Measurements from ENCODE around the gene PPP1R3E. TPM values are rescaled to one million over a fixed set of nuclear protein-coding genes. Genes with fewer than 3 reads are reported as not detected.

The PPP1R3E gene
- total RNA-seq (10 to 100 TPM in 1 of 4 donors, 1 to 10 TPM in 3; 4.5 to 10.7 (median 8.9) TPM), polyA plus RNA-seq (10 to 100 TPM in 1 of 3 donors, 1 to 10 TPM in 2; 2.5 to 12.9 (median 3.6) TPM)

- DNase-seq: peak; percentile 88
- intact Hi-C loops (cut with DNase I): loop anchor here (10.0 kb wide), 3 partner anchors 208 to 842 kb away; partner anchors contain the start of genes ACIN1, C14orf119, EMC9 and PRMT5
- Histone ChIP-seq H3K4me3 (peak within 1 kb of the TSS; percentile 56 to 94 (median 71)), H3K36me3 (peaks cover 0 to 10% (median 0%) of the 10 kb centered on the region in 4 donors), H3K27me3 (no peaks in the 10 kb centered on the region), H3K27ac (peak within 1 kb of the TSS; percentile 92 to 100 (median 100)), H3K4me1 (peaks cover 0 to 40% (median 35%) of the 10 kb centered on the region in 4 donors), H3K9me3 (no peaks in the 10 kb centered on the region)
- WGBS, 2 donors: 1 to 2% methylated on average over 81 of the region's 81 CpGs
- TF ChIP-seq POLR2AphosphoS5 (IDR thresholded peaks at IDR 0.05): peak; percentile 38 to 70 (median 62)
- no peak for TF ChIP-seq EP300 (IDR thresholded peaks at IDR 0.05)
- peak in 1 of 2 donors; percentile 17 for TF ChIP-seq POLR2A (IDR thresholded peaks at IDR 0.05)
Measured at GRCh38 chr14:23302290-23303225, at the start of gene PPP1R3E. TSS of gene PPP1R3E (minus strand) at chr14:23302859. CDS start at chr14:23302576, 283 bp downstream.

GRCh38 chr14:23351681-23352505 lies 49.2 kb upstream of the PPP1R3E start:
- peak overlapping the region; percentile 68 to 84 (median 72) for H3K27ac ChIP-seq
- H3K36me3 ChIP-seq: peaks cover 0 to 5% (median 0%) of the 10 kb centered on the region in 4 donors
- H3K4me3 ChIP-seq: peak overlapping the region; percentile 48 to 70 (median 69)
- peaks cover 0 to 18% (median 15%) of the 10 kb centered on the region in 4 donors for H3K4me1 ChIP-seq
- WGBS, 2 donors: 10 to 13% methylated on average over 61 of the region's 61 CpGs
- intact Hi-C loops (cut with DNase I): loop anchor here (2.0 kb wide), 1 partner anchor 15 kb away; no protein-coding TSS in a partner anchor
- peaks cover 0 to 4% (median 3%) of the 10 kb centered on the region in 3 donors for H3K27me3 ChIP-seq
- TF ChIP-seq POLR2A (IDR thresholded peaks at IDR 0.05): no peak
- no peak for TF ChIP-seq EP300 (IDR thresholded peaks at IDR 0.05)
- no peak for TF ChIP-seq POLR2AphosphoS5 (IDR thresholded peaks at IDR 0.05)
- TF ChIP-seq CTCF (IDR thresholded peaks at IDR 0.05): no peak
- DNase-seq: no peak
- H3K9me3 ChIP-seq: no peaks in the 10 kb centered on the region

- no peaks in the 10 kb centered on the region for H3K36me3 ChIP-seq
- TF ChIP-seq EP300 (IDR thresholded peaks at IDR 0.05): no peak
- WGBS, 2 donors: 91% methylated on average over 8 of the region's 8 CpGs
- H3K4me3 ChIP-seq: no peak overlapping the region
- no peak overlapping the region for H3K27ac ChIP-seq
- H3K27me3 ChIP-seq: peaks cover 0 to 4% (median 3%) of the 10 kb centered on the region in 3 donors
- intact Hi-C loops (cut with DNase I): no loop called here
- no peaks in the 10 kb centered on the region for H3K9me3 ChIP-seq
- DNase-seq: no peak
- H3K4me1 ChIP-seq: peaks cover 0 to 18% (median 15%) of the 10 kb centered on the region in 4 donors
Measured at GRCh38 chr14:23349156-23349845, 46.6 kb upstream of the PPP1R3E start.

GRCh38 chr14:23348297-23348655 lies 45.6 kb upstream of the PPP1R3E start:
- H3K4me3 ChIP-seq: no peak overlapping the region
- H3K36me3 ChIP-seq: no peaks in the 10 kb centered on the region
- WGBS, 2 donors: 89 to 90% methylated on average over 6 of the region's 6 CpGs
- intact Hi-C loops (cut with DNase I): no loop called here
- H3K9me3 ChIP-seq: no peaks in the 10 kb centered on the region
- no peak for DNase-seq
- H3K27me3 ChIP-seq: peaks cover 0 to 4% (median 3%) of the 10 kb centered on the region in 3 donors
- TF ChIP-seq POLR2A (IDR thresholded peaks at IDR 0.05) (no peak), EP300 (IDR thresholded peaks at IDR 0.05) (no peak), POLR2AphosphoS5 (IDR thresholded peaks at IDR 0.05) (no peak), CTCF (IDR thresholded peaks at IDR 0.05) (no peak)
- peaks cover 0 to 17% (median 14%) of the 10 kb centered on the region in 4 donors for H3K4me1 ChIP-seq
- no peak overlapping the region for H3K27ac ChIP-seq
